H9 (cell line): ENCODE results near the gene C17orf113. TPM values are rescaled to one million over a fixed set of nuclear protein-coding genes. Genes with fewer than 3 reads are reported as not detected.

Source experiments
- DNase-seq: peaks from one replicate; pipeline ENCODE4 v3.0.0-alpha.2; 2017
- H2AFZ ChIP-seq: one replicate; pipeline ENCODE4 v1.6.1; 2013; ENCODE audit warnings: mild to moderate bottlenecking, low read length, control low read depth, moderate library complexity
- H2AK5ac ChIP-seq: 2 replicates; pipeline ENCODE4 v1.6.1; 2013; ENCODE audit warnings: low read length, control low read depth, mixed read lengths; ENCODE audit not compliant: insufficient read length
- H2BK120ac ChIP-seq: one replicate; pipeline ENCODE4 v1.6.1; 2013; ENCODE audit warnings: low read depth, mild to moderate bottlenecking, low read length, control low read depth, inconsistent platforms; ENCODE audit not compliant: poor library complexity, severe bottlenecking
- H2BK12ac ChIP-seq: 2 replicates; pipeline ENCODE4 v1.6.1; 2013; ENCODE audit warnings: low read length, control low read depth, mixed read lengths, low read depth; ENCODE audit not compliant: insufficient read length
- H2BK15ac ChIP-seq: 2 replicates; pipeline ENCODE4 v1.6.1; 2013; ENCODE audit warnings: low read depth, low read length, control low read depth
- H2BK20ac ChIP-seq: one replicate; pipeline ENCODE4 v1.6.1; 2013; ENCODE audit warnings: low read depth, mild to moderate bottlenecking, low read length, control low read depth, inconsistent platforms; ENCODE audit not compliant: poor library complexity, severe bottlenecking
- H2BK5ac ChIP-seq: 2 replicates; pipeline ENCODE4 v1.6.1; 2013; ENCODE audit warnings: low read length, control low read depth, mixed read lengths; ENCODE audit not compliant: insufficient read length
- H3K14ac ChIP-seq: 2 replicates; pipeline ENCODE4 v1.6.1; 2013; ENCODE audit warnings: low read length, control low read depth; ENCODE audit not compliant: insufficient read depth
- H3K18ac ChIP-seq: 2 replicates; pipeline ENCODE4 v1.6.1; 2013; ENCODE audit warnings: low read depth, mild to moderate bottlenecking, mixed read lengths, low read length, control low read depth; ENCODE audit not compliant: insufficient read length
- H3K23ac ChIP-seq: 2 replicates; pipeline ENCODE4 v1.6.1; 2013; ENCODE audit warnings: low read length, control low read depth, mixed read lengths, low read depth; ENCODE audit not compliant: insufficient read length
- H3K23me2 ChIP-seq: 2 replicates; pipeline ENCODE4 v1.6.1; 2013; ENCODE audit warnings: low read depth, mild to moderate bottlenecking, mixed read lengths, low read length, control low read depth; ENCODE audit not compliant: insufficient read length, poor library complexity, severe bottlenecking
- H3K27ac ChIP-seq: 2 replicates; pipeline ENCODE4 v1.5.1; 2013; ENCODE audit warnings: low read length, control low read depth, mixed read lengths, low read depth; ENCODE audit not compliant: insufficient read length
- H3K27me3 ChIP-seq: 2 replicates; pipeline ENCODE4 v1.6.1; 2013; ENCODE audit warnings: low read length, control low read depth, inconsistent platforms; ENCODE audit not compliant: insufficient read depth
- H3K4ac ChIP-seq: 2 replicates; pipeline ENCODE4 v1.6.1; 2013; ENCODE audit warnings: low read depth, mild to moderate bottlenecking, control low read depth, inconsistent platforms, low read length, moderate library complexity
- H3K4me1 ChIP-seq: 2 replicates; pipeline ENCODE4 v1.6.1; 2013; ENCODE audit warnings: low read length, control low read depth, inconsistent platforms; ENCODE audit not compliant: insufficient read depth
- H3K4me2 ChIP-seq: 2 replicates; pipeline ENCODE4 v1.6.1; 2013; ENCODE audit warnings: low read length, control low read depth, mixed read lengths; ENCODE audit not compliant: insufficient read length, insufficient read depth
- H3K56ac ChIP-seq: 2 replicates; pipeline ENCODE4 v1.6.1; 2013; ENCODE audit warnings: low read depth, mild to moderate bottlenecking, mixed read lengths, low read length, control low read depth; ENCODE audit not compliant: insufficient read length
- H3K79me1 ChIP-seq: 2 replicates; pipeline ENCODE4 v1.6.1; 2013; ENCODE audit warnings: low read depth, mild to moderate bottlenecking, moderate library complexity, low read length, control low read depth, inconsistent platforms; ENCODE audit not compliant: insufficient read depth, poor library complexity, severe bottlenecking
- H3K79me2 ChIP-seq: 2 replicates; pipeline ENCODE4 v1.6.1; 2013; ENCODE audit warnings: low read length, control low read depth, inconsistent platforms; ENCODE audit not compliant: insufficient read depth
- H3K9ac ChIP-seq: 2 replicates; pipeline ENCODE4 v1.6.1; 2013; ENCODE audit warnings: low read length, control low read depth, mixed read lengths; ENCODE audit not compliant: insufficient read length; ENCODE audit errors: extremely low read depth
- H3K9me3 ChIP-seq: one replicate; pipeline ENCODE4 v1.6.1; 2013; ENCODE audit warnings: low read depth, low read length, inconsistent platforms; ENCODE audit not compliant: control insufficient read depth
- H3T11ph ChIP-seq: one replicate; pipeline ENCODE4 v1.6.1; 2013; ENCODE audit warnings: mild to moderate bottlenecking, low read length, control low read depth, inconsistent platforms
- H4K20me1 ChIP-seq: one replicate; pipeline ENCODE4 v1.6.1; 2013; ENCODE audit not compliant: control insufficient read depth, insufficient read length, insufficient read depth
- H4K5ac ChIP-seq: 2 replicates; pipeline ENCODE4 v1.6.1; 2013; ENCODE audit warnings: low read depth, mild to moderate bottlenecking, mixed read lengths, low read length, control low read depth; ENCODE audit not compliant: insufficient read length
- H4K8ac ChIP-seq: replicated peaks from 2 replicates; pipeline ENCODE4 v1.6.1; 2013; ENCODE audit warnings: low read length, control low read depth, mixed read lengths, low read depth; ENCODE audit not compliant: insufficient read length
- H4K91ac ChIP-seq: 2 replicates; pipeline ENCODE4 v1.6.1; 2013; ENCODE audit warnings: low read depth, mild to moderate bottlenecking, moderate library complexity, mixed read lengths, low read length, control low read depth; ENCODE audit not compliant: insufficient read length
- H3K27ac Mint-ChIP-seq, 3 experiments: 2 replicates in 2 of 3; 3 replicates in 1 of 3; pipeline ENCODE4 v1.8.0; 2020 to 2021; ENCODE audit warnings: mixed read lengths in 3 of 3, mild to moderate bottlenecking in 1 of 3, moderate library complexity in 1 of 3
- H3K27me3 Mint-ChIP-seq: 2 replicates; pipeline ENCODE4 v1.8.0; 2021; ENCODE audit warnings: low read depth, mild to moderate bottlenecking, moderate library complexity, mixed read lengths
- H3K36me3 Mint-ChIP-seq, 3 experiments: 2 replicates in 2 of 3; 3 replicates in 1 of 3; pipeline ENCODE4 v1.8.0; 2020 to 2021; ENCODE audit warnings: low read depth in 3 of 3, mixed read lengths in 3 of 3; ENCODE audit not compliant: insufficient read depth in 1 of 3
- H3K4me1 Mint-ChIP-seq, 2 experiments: 2 replicates each; pipeline ENCODE4 v1.8.0; 2020; ENCODE audit warnings: mixed read lengths in 2 of 2
- H3K4me3 Mint-ChIP-seq, 2 experiments: 2 replicates in 1 of 2; 3 replicates in 1 of 2; pipeline ENCODE4 v1.8.0; 2020 to 2021; ENCODE audit warnings: mild to moderate bottlenecking in 2 of 2, mixed read lengths in 2 of 2, moderate library complexity in 1 of 2
- H3K9me3 Mint-ChIP-seq, 2 experiments: 2 replicates in 1 of 2; 3 replicates in 1 of 2; pipeline ENCODE4 v1.8.0; 2020; ENCODE audit warnings: mild to moderate bottlenecking in 2 of 2, mixed read lengths in 2 of 2, moderate library complexity in 1 of 2
- CTCF ChIP-seq: fragments of 200-600 bp; sonication (generic); conservative IDR thresholded peaks from 3 replicates; pipeline ENCODE4 v1.8.0; 2021; ENCODE audit warnings: antibody characterized with exemption, mild to moderate bottlenecking
- WGBS: extraction: QIAGEN DNeasy Blood & Tissue Kit; methylation state at CpG from one replicate; pipeline ENCODE4 v1.1.7; 2013; ENCODE audit warnings: missing lambda C conversion rate, low lambda C conversion rate, mixed read lengths; ENCODE audit not compliant: insufficient read length; ENCODE audit errors: extremely low coverage; 5-methylcytosine and 5-hydroxymethylcytosine counted together
- total RNA-seq: library from RNA; stranded (reverse); gene quantifications from 2 replicates; pipeline ENCODE4 v1.2.1, GENCODE V29; 2021

Gene C17orf113
- total RNA-seq, 1 experiment from 2014 or later, result 1.0 TPM

- Mint-ChIP-seq H3K27me3 (no peaks in the 10 kb centered on the region), H3K9me3 (no peaks in the 10 kb centered on the region), H3K4me3 (no peak overlapping the region), H3K4me1 (no peaks in the 10 kb centered on the region), H3K36me3 (peaks cover 53 to 99% (median 94%) of the 10 kb centered on the region in 3 experiments; a peak in 6 of 7 replicates), H3K27ac (no peak overlapping the region)
- H4K5ac ChIP-seq, result no peak overlapping the region
- WGBS, result no CpG with 5 or more reads among the region's 2 CpGs
- H3K9ac ChIP-seq, result no peak overlapping the region
- H3K9me3 ChIP-seq, result no peaks in the 10 kb centered on the region
- H2BK120ac ChIP-seq, result no peak overlapping the region
- no peak overlapping the region for H2AK5ac ChIP-seq
- DNase-seq, result no peak
- H2AFZ ChIP-seq, result no peak overlapping the region
- H3K23me2 ChIP-seq, result no peaks in the 10 kb centered on the region
- no peak for TF ChIP-seq CTCF
- no peaks in the 10 kb centered on the region for H3K4me1 ChIP-seq
- no peak overlapping the region for H3K4ac ChIP-seq
- no peaks in the 10 kb centered on the region for H4K20me1 ChIP-seq
- H3K79me1 ChIP-seq, result no peaks in the 10 kb centered on the region
- H3K14ac ChIP-seq, result no peak overlapping the region
- no peak overlapping the region for H3K23ac ChIP-seq
- H2BK5ac ChIP-seq, result no peak overlapping the region
- no peak overlapping the region for H3T11ph ChIP-seq
- H2BK15ac ChIP-seq, result no peak overlapping the region
- H3K4me2 ChIP-seq, result no peak overlapping the region
- H3K27ac ChIP-seq, result no peak overlapping the region
- no peak overlapping the region for H3K56ac ChIP-seq
- H2BK12ac ChIP-seq, result no peak overlapping the region
- H3K79me2 ChIP-seq, result no peaks in the 10 kb centered on the region
- H4K91ac ChIP-seq, result no peak overlapping the region
- H3K27me3 ChIP-seq, result no peaks in the 10 kb centered on the region
- no peak overlapping the region for H3K18ac ChIP-seq
- H4K8ac ChIP-seq, result no peak overlapping the region
- no peak overlapping the region for H2BK20ac ChIP-seq
Observed at GRCh38 chr17:41988418-41988817, 62.0 kb downstream of the C17orf113 start.

Other genes starting within 250 kb of the C17orf113 start
- gene P3H4, start 238.7 kb downstream of the C17orf113 start, total RNA-seq, result 22.9 and 24.0 TPM in 2 replicates
- 166 TPM in 2 replicates for gene FKBP10, start 237.6 kb downstream of the C17orf113 start, total RNA-seq
- 66.2 and 76.1 TPM in 2 replicates for gene NT5C3B, start 214.4 kb downstream of the C17orf113 start, total RNA-seq
- 0.22 and 0.46 TPM in 2 replicates for gene KLHL10, start 212.8 kb downstream of the C17orf113 start, total RNA-seq
- 16.8 and 17.0 TPM in 2 replicates for gene KLHL11, start 185.2 kb downstream of the C17orf113 start, total RNA-seq
- gene ACLY, start 131.7 kb downstream of the C17orf113 start, total RNA-seq, result 279 and 289 TPM in 2 replicates
- gene ODAD4, start 120.0 kb downstream of the C17orf113 start, total RNA-seq, result 1.3 and 2.1 TPM in 2 replicates
- 78.5 and 79.7 TPM in 2 replicates for gene CNP, start 83.8 kb downstream of the C17orf113 start, total RNA-seq
- gene DNAJC7, start 33.2 kb downstream of the C17orf113 start, total RNA-seq, result 135 and 141 TPM in 2 replicates
- 36.6 and 37.1 TPM in 2 replicates for gene NKIRAS2, start 30.5 kb downstream of the C17orf113 start, total RNA-seq
- 2.8 and 3.1 TPM in 2 replicates for gene ZNF385C, start 47.9 kb upstream of the C17orf113 start, total RNA-seq
- gene DHX58, start 62.1 kb upstream of the C17orf113 start, total RNA-seq, result 3.9 and 4.5 TPM in 2 replicates
- gene KAT2A, start 70.8 kb upstream of the C17orf113 start, total RNA-seq, result 39.1 and 43.5 TPM in 2 replicates
- gene HSPB9, start 72.2 kb upstream of the C17orf113 start, total RNA-seq, result 0.15 and 0.18 TPM in 2 replicates
- gene RAB5C, start 104.4 kb upstream of the C17orf113 start, total RNA-seq, result 73.8 and 75.7 TPM in 2 replicates
- 0.13 TPM in 1 of 2 replicates, not detected in the other for gene KCNH4, start 130.5 kb upstream of the C17orf113 start, total RNA-seq
- gene HCRT, start 134.9 kb upstream of the C17orf113 start, total RNA-seq, result not detected in 2 replicates
- gene GHDC, start 143.9 kb upstream of the C17orf113 start, total RNA-seq, result 8.5 and 11.0 TPM in 2 replicates
- 42.9 and 46.2 TPM in 2 replicates for gene STAT5B, start 225.8 kb upstream of the C17orf113 start, total RNA-seq
- gene STAT5A, start 237.9 kb upstream of the C17orf113 start, total RNA-seq, result 4.3 and 6.4 TPM in 2 replicates